HG02678 (cell line): ENCODE measurements around the gene DENND4A.
"Not testable (repeated sequence)": the region's sequence is repeated elsewhere in the genome, so short reads cannot be mapped to it uniquely, and the experiment has no call there.

Source experiments
- ATAC-seq: cut with Tn5 transposase; IDR thresholded peaks from one replicate; pipeline ENCODE4 v1.9.1; 2021; ENCODE audit warnings: mild to moderate bottlenecking, moderate library complexity; ENCODE audit not compliant: unreplicated experiment

The DENND4A gene

GRCh38 chr15:65761210-65761926, 30.7 kb downstream of the DENND4A start:
- ATAC-seq: no peak

DNA sequence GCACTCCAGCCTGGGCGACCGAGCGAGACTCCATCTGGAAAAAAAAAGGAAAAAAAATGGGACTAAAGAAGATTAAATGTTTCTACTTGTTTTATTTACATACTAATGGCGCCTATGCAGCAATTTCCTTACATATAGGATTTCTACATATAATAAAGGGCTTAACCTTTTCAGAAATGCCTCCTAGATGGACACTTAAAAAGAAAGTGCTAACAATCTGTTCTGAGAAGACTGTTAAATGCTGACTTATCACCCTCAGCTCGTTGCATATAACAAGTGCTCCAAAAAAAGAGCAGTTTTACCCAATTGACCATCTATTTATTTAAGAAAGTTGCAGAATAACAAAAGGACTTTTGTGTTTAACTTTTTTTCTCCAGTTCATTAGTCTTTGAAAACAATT, 32.7 kb downstream of the DENND4A start:
- no peak for ATAC-seq

DNA sequence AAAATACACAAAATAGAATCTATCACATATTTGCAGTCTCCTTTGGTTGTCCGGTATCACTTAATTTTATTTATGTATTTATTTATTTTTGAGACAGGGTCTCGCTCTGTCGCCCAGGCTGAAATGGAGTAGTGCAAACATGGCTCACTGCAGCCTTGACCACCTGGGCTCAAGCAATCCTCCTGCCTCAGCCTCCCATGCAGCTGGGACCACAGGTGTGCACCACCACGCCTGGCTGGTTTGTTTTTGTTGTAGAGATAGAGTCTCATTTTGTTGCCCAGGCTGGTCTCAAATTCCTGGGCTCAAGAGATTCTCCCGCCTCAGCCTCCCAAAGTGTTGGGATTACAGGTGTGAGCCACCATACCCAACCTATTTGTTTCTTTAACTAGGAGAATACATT, 33.9 kb downstream of the DENND4A start:
- no peak for ATAC-seq

GRCh38 chr15:65757256-65757655, 34.8 kb downstream of the DENND4A start:
- ATAC-seq: no peak

DNA sequence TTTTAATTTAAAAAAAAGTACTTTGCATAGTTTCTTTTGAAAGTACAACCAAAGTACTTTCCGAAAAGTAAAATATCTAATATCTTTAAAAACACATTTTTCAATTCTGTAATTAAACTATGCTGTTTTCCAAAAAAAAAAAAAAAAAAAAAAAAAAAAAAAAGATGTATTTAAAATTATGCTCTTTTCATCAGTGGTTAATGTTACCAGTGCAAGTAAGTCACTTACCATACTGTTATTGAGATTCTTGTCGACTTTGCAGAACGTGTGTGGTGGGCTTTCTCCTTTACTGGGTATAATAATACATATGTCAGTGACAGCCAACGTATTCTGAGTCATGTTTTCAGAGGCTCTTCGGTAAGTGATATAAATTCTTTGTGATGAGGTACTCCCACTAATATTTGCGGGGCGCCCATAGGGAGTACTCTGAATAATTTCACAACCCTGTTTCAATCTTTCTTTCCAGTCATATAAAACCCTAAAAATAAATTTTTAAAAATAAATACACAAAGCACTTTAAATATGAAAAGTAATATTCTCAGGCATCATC, 39.9 kb downstream of the DENND4A start:
- ATAC-seq: no peak

GRCh38 chr15:65751431-65751830, 40.7 kb downstream of the DENND4A start:
- no peak for ATAC-seq

DNA sequence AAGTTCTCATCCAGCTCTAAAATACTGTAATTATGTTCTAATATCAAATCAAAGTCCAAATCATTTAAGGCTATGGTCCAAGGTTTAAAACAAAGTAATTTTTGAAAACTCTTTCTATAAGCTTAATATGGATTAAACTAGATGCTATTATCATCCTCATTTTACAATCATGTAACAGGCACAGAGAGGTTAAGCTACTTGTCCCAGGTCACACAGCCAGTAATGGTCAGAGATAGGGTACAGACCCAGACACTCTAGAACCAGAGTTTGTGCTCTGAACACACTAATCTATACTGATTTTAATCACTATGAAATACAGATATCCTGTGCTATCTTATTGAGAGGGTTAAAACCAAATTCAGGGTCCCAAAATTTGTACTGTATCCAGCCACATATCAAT, 44.8 kb downstream of the DENND4A start:
- ATAC-seq: no peak

DNA sequence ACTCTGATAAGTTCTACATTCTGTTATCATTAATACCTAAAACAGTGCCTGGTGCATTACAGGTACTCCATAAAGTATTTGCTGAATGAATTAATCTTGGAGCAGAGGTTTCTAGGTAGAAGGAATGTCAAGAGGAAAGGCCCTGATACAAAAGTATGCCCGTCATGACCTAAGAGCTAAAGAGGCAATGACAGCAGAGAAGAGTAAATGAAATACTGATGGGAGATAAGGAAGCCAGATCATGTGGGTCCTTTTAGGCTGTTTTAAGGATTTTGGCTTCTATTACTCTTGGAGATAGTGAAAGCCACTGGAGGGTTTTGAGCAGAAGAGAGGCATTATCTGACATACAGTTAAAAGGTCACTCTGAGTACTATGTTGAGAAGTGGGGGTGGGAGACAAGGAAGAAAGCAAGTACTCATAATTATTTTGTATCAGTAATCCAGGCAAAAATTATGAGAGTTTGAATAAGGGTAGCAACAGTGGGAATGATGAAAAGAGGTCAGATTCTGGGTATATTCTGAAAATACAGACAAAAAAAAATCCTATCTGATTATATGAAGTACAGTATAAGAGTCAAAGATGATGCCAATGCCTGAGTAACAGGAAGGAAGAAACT, 48.3 kb downstream of the DENND4A start:
- no peak for ATAC-seq

- ATAC-seq: no peak
These were observed 51.9 kb downstream of the DENND4A start for GRCh38 chr15:65740148-65740547.

DNA sequence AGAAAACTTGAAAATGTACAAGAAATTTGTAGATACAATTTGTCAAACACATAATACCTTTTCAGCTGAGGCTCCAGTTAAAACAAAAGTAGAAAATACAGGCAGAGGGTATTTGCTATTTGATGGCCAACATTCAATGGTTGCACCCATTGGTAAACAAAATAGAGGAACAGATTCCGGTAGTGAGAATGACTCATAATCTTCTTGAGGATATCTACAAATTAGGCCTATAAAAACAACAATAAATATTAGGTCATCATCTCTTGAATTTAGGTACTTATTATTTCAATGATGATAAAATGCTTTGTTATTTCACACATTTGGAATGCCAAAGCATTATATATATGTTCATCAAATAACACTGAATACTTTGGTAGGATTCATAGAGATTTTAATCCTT, 53.4 kb downstream of the DENND4A start:
- ATAC-seq: no peak

- ATAC-seq: not testable (repeated sequence)
These were observed 58.5 kb downstream of the DENND4A start for GRCh38 chr15:65733599-65733998.

DNA sequence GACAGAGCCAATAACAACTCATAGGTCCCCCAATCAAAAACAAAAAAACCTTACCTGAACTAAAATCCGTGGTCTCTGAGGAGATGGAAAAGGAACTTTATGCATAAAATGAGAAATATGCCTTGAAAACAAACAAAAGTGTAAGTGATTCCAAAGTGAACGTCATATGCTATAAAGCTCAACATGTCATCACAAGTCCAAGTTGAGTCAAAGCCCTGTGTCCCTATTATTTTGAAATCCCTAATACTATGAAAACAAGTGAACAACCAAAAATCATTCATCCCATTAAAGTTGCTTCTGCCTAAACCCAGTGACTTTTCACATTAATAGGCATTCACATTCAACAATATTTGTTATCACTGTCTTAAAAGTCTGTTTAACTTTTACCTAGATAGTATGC, 59.4 kb downstream of the DENND4A start:
- no peak for ATAC-seq

DNA sequence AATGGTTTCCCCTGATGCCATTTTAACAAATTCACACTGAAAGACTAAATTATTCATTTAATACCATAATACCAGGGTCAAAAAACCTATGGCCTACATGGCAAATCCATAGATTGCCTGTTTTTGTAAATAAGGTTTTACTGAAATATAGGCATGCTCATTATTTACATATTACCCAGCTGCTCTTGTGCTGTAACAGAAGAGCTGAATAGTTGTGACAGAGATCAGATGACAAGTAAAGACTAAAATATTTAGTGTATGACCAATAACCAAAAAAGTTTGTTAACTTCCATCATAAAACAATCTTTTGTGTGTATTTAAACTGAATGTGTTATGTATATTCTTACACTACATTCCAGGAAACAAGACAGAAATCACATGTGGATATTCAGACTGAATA, 60.2 kb downstream of the DENND4A start:
- ATAC-seq: no peak

DNA sequence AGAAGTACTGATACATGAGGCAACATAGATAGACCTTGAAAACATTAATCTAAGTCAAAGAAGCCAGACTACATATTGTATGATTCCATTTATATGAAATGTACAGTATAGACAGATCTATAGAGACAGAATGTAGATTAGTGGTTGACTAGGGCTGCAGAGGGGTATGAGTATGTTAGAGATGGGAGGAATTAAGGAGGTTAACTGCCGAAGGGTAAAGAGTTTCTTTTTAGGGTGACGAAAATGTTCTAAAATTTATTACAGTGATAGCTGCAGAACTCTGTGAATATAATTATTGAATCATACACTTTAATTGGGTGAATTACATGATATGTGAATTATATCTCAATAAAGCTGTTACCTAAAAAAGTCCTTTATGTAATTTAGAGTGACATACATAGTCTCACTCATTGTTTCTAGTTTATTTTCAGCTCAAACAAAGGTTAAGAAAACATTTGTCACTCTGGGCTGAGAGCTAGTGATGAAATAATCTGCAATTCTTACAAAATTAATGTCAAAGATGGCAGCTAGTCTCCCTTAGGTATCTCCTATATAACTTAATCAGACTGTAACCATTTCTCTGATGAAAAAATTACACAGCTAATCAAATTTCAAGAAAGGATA, 61.4 kb downstream of the DENND4A start:
- ATAC-seq: no peak

- ATAC-seq: no peak
These were observed 67.5 kb downstream of the DENND4A start for GRCh38 chr15:65724464-65725215.

- ATAC-seq: no peak
These were observed 68.2 kb downstream of the DENND4A start for GRCh38 chr15:65723876-65724275.

DNA sequence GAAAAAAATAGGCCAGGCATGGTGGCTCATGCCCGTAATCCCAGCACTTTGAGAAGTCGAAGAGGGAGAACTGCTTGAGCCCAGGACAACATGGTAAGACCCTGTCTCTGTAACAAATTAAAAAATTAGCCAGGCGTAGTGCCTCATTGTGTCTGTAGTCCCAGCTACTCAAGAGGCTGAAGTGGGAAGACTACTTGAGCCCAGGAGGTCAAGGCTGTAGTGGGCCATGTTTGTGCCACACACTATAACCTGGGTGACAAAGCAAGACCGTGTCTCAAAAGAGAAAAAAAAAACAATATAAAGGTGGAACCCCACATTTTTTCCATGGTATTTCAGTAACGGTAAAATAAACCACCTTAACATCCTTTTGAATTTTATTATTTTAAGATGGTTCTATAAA, 69.9 kb downstream of the DENND4A start:
- ATAC-seq: no peak

- ATAC-seq: no peak
These were observed 79.7 kb downstream of the DENND4A start for GRCh38 chr15:65712415-65712814.

- no peak for ATAC-seq
These were observed 97.0 kb downstream of the DENND4A start for GRCh38 chr15:65695081-65695480.

DNA sequence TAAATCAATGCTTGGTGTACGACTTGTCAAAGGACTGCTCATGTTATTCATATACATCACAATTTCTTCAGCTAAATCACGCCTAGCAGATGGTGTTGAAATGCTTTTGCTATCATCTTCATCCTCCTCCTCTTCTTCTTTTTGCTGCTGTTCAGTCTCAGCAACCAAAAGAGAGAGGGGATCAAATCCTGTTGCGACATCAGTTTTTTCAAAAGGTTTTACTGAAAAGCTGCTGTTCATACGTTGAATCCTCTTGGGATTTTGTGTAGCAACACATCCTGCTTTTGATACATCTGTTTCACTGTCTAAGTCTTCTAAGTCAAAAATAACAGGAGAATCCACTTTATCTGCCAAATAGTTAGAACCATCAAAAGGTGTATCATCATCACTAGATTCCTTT, 101.3 kb downstream of the DENND4A start:
- no peak for ATAC-seq

GRCh38 chr15:65690173-65690572, 101.9 kb downstream of the DENND4A start:
- no peak for ATAC-seq
